H1 (cell line): Measurements from ENCODE around the gene CTNNA3. TPM values are rescaled to one million over a fixed set of nuclear protein-coding genes. Genes with fewer than 3 reads are reported as not detected.

Experiments used
- CTCF ChIA-PET: fragments of 300-600 bp; sonication (Branson Sonifier 250); formaldehyde crosslinking; loops from one replicate; lab custom pipeline; 2021; ENCODE audit not compliant: partially characterized antibody; lab: Charles Lee
- POLR2A ChIA-PET: fragments of 300-600 bp; sonication (Branson Sonifier 250); formaldehyde crosslinking; loops from one replicate; lab custom pipeline; 2021; ENCODE audit warnings: inconsistent platforms; ENCODE audit not compliant: partially characterized antibody; lab: Charles Lee
- DNase-seq, 2 experiments: peaks; one replicate each; pipeline versions ENCODE4 v3.0.0 to v3.0.0-alpha.2; 2010 to 2022; ENCODE audit warnings: low spot score in 2 of 2, low read depth in 1 of 2, mixed read lengths in 1 of 2
- FAIRE-seq: peaks from 2 replicates; lab custom pipeline; 2011; peaks lifted over from hg19 to GRCh38; lab: Jason Lieb, UNC
- H2AFZ ChIP-seq: 2 replicates; pipeline ENCODE4 v1.8.1; 2012; ENCODE audit warnings: low read length, inconsistent platforms
- H2AK5ac ChIP-seq: 2 replicates; pipeline ENCODE4 v1.6.1; 2013; ENCODE audit warnings: low read depth, low read length
- H2BK120ac ChIP-seq: replicated peaks from 2 replicates; pipeline ENCODE3; 2013; ENCODE audit warnings: low read depth, low read length, inconsistent platforms
- H2BK12ac ChIP-seq: 2 replicates; pipeline ENCODE4 v1.6.1; 2013; ENCODE audit warnings: low read depth, low read length
- H2BK15ac ChIP-seq: 2 replicates; pipeline ENCODE4 v1.6.1; 2013; ENCODE audit warnings: low read length
- H2BK20ac ChIP-seq: 2 replicates; pipeline ENCODE4 v1.6.1; 2013; ENCODE audit warnings: low read length
- H2BK5ac ChIP-seq: 2 replicates; pipeline ENCODE4 v1.6.1; 2013; ENCODE audit warnings: low read depth, low read length
- H3K14ac ChIP-seq: 2 replicates; pipeline ENCODE4 v1.6.1; 2013; ENCODE audit warnings: inconsistent platforms; ENCODE audit not compliant: insufficient read length
- H3K18ac ChIP-seq: 2 replicates; pipeline ENCODE4 v1.6.1; 2013; ENCODE audit warnings: low read length; ENCODE audit errors: extremely low read depth
- H3K23ac ChIP-seq: 2 replicates; pipeline ENCODE4 v1.6.1; 2013; ENCODE audit warnings: inconsistent platforms; ENCODE audit not compliant: insufficient read length
- H3K23me2 ChIP-seq: 2 replicates; pipeline ENCODE4 v1.6.1; 2013; ENCODE audit warnings: low read depth, low read length
- H3K27ac ChIP-seq: 2 replicates; pipeline ENCODE4 v1.6.1; 2011; ENCODE audit warnings: low read depth, low read length, inconsistent platforms
- H3K27me3 ChIP-seq, 4 experiments: replicated peaks in 1 of 4; 1 replicate in 1 of 4; 2 replicates in 3 of 4; pipeline versions ENCODE4 v1.6.1 to v1.8.1; 2011 to 2013; ENCODE audit warnings: low read length in 3 of 4, mild to moderate bottlenecking in 3 of 4, inconsistent platforms in 2 of 4, mixed read lengths in 2 of 4, moderate library complexity in 1 of 4; ENCODE audit not compliant: control insufficient read depth in 3 of 4, insufficient read depth in 3 of 4; ENCODE audit errors: extremely low read depth in 1 of 4
- H3K36me3 ChIP-seq, 4 experiments: 2 replicates each; pipeline versions ENCODE4 v1.6.1 to v1.8.1; 2011 to 2013; ENCODE audit warnings: mild to moderate bottlenecking in 4 of 4, low read length in 3 of 4, moderate library complexity in 2 of 4, control low read depth in 1 of 4, inconsistent platforms in 1 of 4; ENCODE audit not compliant: insufficient read depth in 4 of 4, control insufficient read depth in 2 of 4
- H3K4ac ChIP-seq: replicated peaks from 2 replicates; pipeline ENCODE3; 2013; ENCODE audit warnings: low read length, low read depth, mixed read lengths, inconsistent platforms; ENCODE audit not compliant: insufficient read length
- H3K4me1 ChIP-seq, 4 experiments: replicated peaks in 1 of 4; 1 replicate in 1 of 4; 2 replicates in 3 of 4; pipeline versions ENCODE4 v1.6.1 to v1.8.1; 2011 to 2013; ENCODE audit warnings: low read length in 3 of 4, inconsistent platforms in 2 of 4, mixed read lengths in 1 of 4; ENCODE audit not compliant: insufficient read depth in 4 of 4, control insufficient read depth in 3 of 4
- H3K4me2 ChIP-seq, 2 experiments: 2 replicates each; pipeline versions ENCODE4 v1.6.1 to v1.8.1; 2011 to 2013; ENCODE audit warnings: low read depth in 2 of 2, low read length in 2 of 2, control low read depth in 1 of 2, inconsistent platforms in 1 of 2, mild to moderate bottlenecking in 1 of 2; ENCODE audit not compliant: insufficient read depth in 1 of 2
- H3K4me3 ChIP-seq, 4 experiments: fragments of 200-600, 300-600 bp in 1 of 4; sonication (generic), shearing (Covaris generic), sonication (Bioruptor Twin) in 1 of 4; 2 replicates each; pipeline versions ENCODE4 v1.5.1 to v1.8.1; 2011 to 2016; ENCODE audit warnings: low read length in 4 of 4, low read depth in 3 of 4, control low read depth in 2 of 4, inconsistent platforms in 2 of 4, mild to moderate bottlenecking in 2 of 4, mixed read lengths in 1 of 4, moderate library complexity in 1 of 4; ENCODE audit not compliant: insufficient read depth in 2 of 4; ENCODE audit errors: extremely low read depth in 1 of 4
- H3K56ac ChIP-seq: replicated peaks from 2 replicates; pipeline ENCODE3; 2013; ENCODE audit warnings: low read depth, mild to moderate bottlenecking, mixed read lengths, low read length, inconsistent platforms; ENCODE audit not compliant: insufficient read length
- H3K79me1 ChIP-seq: 2 replicates; pipeline ENCODE4 v1.6.1; 2013; ENCODE audit warnings: low read depth, low read length, control low read depth
- H3K79me2 ChIP-seq, 2 experiments: 2 replicates each; pipeline versions ENCODE4 v1.6.1 to v1.8.1; 2012 to 2013; ENCODE audit warnings: low read length in 2 of 2, mild to moderate bottlenecking in 2 of 2, inconsistent platforms in 1 of 2; ENCODE audit not compliant: insufficient read depth in 2 of 2, control insufficient read depth in 1 of 2
- H3K9ac ChIP-seq, 4 experiments: replicated peaks in 1 of 4; 1 replicate in 1 of 4; 2 replicates in 3 of 4; pipeline versions ENCODE4 v1.6.1 to v1.8.1; 2011 to 2013; ENCODE audit warnings: low read depth in 3 of 4, low read length in 3 of 4, control low read depth in 2 of 4, mild to moderate bottlenecking in 2 of 4, moderate library complexity in 2 of 4, inconsistent platforms in 1 of 4; ENCODE audit errors: extremely low read depth in 1 of 4
- H3K9me3 ChIP-seq, 2 experiments: 2 replicates each; pipeline versions ENCODE4 v1.6.1 to v1.8.1; 2012 to 2013; ENCODE audit warnings: mild to moderate bottlenecking in 2 of 2, moderate library complexity in 2 of 2, control low read depth in 1 of 2, inconsistent platforms in 1 of 2, low read depth in 1 of 2, low read length in 1 of 2, mixed read lengths in 1 of 2; ENCODE audit not compliant: insufficient read depth in 2 of 2
- H4K20me1 ChIP-seq, 2 experiments: replicated peaks in 1 of 2; 2 replicates each; pipeline versions ENCODE3 to v1.8.1; 2011 to 2013; ENCODE audit warnings: inconsistent platforms in 2 of 2, low read length in 2 of 2, mild to moderate bottlenecking in 1 of 2; ENCODE audit not compliant: insufficient read depth in 2 of 2, control insufficient read depth in 1 of 2
- H4K5ac ChIP-seq: 2 replicates; pipeline ENCODE4 v1.6.1; 2013; ENCODE audit warnings: low read length, low read depth, mixed read lengths, inconsistent platforms; ENCODE audit not compliant: insufficient read length
- H4K8ac ChIP-seq: 2 replicates; pipeline ENCODE4 v1.8.0; 2013; ENCODE audit warnings: mild to moderate bottlenecking, moderate library complexity, low read length, inconsistent platforms; ENCODE audit not compliant: insufficient read depth; ENCODE audit errors: extremely low read depth
- H4K91ac ChIP-seq: replicated peaks from 2 replicates; pipeline ENCODE3; 2013; ENCODE audit warnings: low read length, mixed read lengths, inconsistent platforms; ENCODE audit not compliant: insufficient read length
- BRCA1 ChIP-seq: IDR thresholded peaks from 2 replicates; pipeline ENCODE4 v1.6.1; 2012; ENCODE audit warnings: low read depth, low read length, improper control_type of control experiment
- CBX5 ChIP-seq: fragments of 300-800, 300-1000 bp; sonication (generic); IDR thresholded peaks from 2 replicates; pipeline ENCODE4 v1.7.1; 2016; ENCODE audit warnings: antibody characterized with exemption, low read length, low read depth
- CREB1 ChIP-seq: IDR thresholded peaks from 2 replicates; pipeline ENCODE4 v1.6.1; 2012; ENCODE audit warnings: inconsistent platforms
- GABPA ChIP-seq: IDR thresholded peaks from 2 replicates; pipeline ENCODE4 v1.6.1; 2011; ENCODE audit warnings: mild to moderate bottlenecking, low read length, moderate library complexity, borderline replicate concordance; ENCODE audit not compliant: insufficient read depth
- MAFK ChIP-seq: IDR thresholded peaks from 2 replicates; pipeline ENCODE4 v1.6.1; 2012; ENCODE audit warnings: low read depth, mild to moderate bottlenecking, improper control_type of control experiment, low read length
- POLR2AphosphoS5 ChIP-seq: IDR thresholded peaks from 2 replicates; pipeline ENCODE4 v1.6.1; 2011; ENCODE audit warnings: low read depth, low read length
- RBBP5 ChIP-seq: IDR thresholded peaks from 2 replicates; pipeline ENCODE4 v1.7.1; 2012; ENCODE audit warnings: low read depth, mild to moderate bottlenecking, inconsistent platforms, low read length, moderate library complexity, borderline replicate concordance
- RFX5 ChIP-seq: IDR thresholded peaks from 2 replicates; pipeline ENCODE4 v1.6.1; 2011; ENCODE audit warnings: low read depth, low read length, improper control_type of control experiment, borderline replicate concordance
- RNF2 ChIP-seq: fragments of 200-900, 300-1000 bp; sonication (generic); IDR thresholded peaks from 2 replicates; pipeline ENCODE4 v1.7.1; 2016; ENCODE audit warnings: borderline replicate concordance, low read depth, mild to moderate bottlenecking, antibody characterized with exemption, low read length; ENCODE audit not compliant: poor library complexity, severe bottlenecking; ENCODE audit errors: missing control alignments
- SP1 ChIP-seq: IDR thresholded peaks from 2 replicates; pipeline ENCODE4 v1.6.1; 2011; ENCODE audit warnings: low read depth, low read length
- TCF12 ChIP-seq: IDR thresholded peaks from 2 replicates; pipeline ENCODE4 v1.6.1; 2011; ENCODE audit warnings: low read depth, mild to moderate bottlenecking, low read length
- ZNF274 ChIP-seq: IDR thresholded peaks from 2 replicates; pipeline ENCODE4 v1.7.0; 2012; ENCODE audit warnings: low read length, borderline replicate concordance; ENCODE audit errors: extremely low read depth
- WGBS, 2 experiments: shearing (Covaris generic) in 1 of 2; methylation state at CpG; one replicate each; pipeline versions ENCODE4 v1.1.6 to v1.1.7; 2013 to 2015; ENCODE audit warnings: low lambda C conversion rate in 2 of 2, mixed read lengths in 2 of 2, inconsistent platforms in 1 of 2, low coverage in 1 of 2, missing lambda C conversion rate in 1 of 2; ENCODE audit not compliant: insufficient replicate concordance in 2 of 2, insufficient coverage in 1 of 2, insufficient read length in 1 of 2; ENCODE audit errors: extremely low coverage in 1 of 2, missing lambda C conversion rate in 1 of 2; 5-methylcytosine and 5-hydroxymethylcytosine counted together
- polyA plus RNA-seq, 7 experiments: library from polyadenylated mRNA; depleted of rRNA in 3 of 7; stranded (reverse) in 5 of 7; unstranded in 2 of 7; fragments of >200 nt in 5 of 7; fragments of 200-250 nt in 2 of 7; gene quantifications; 1 replicate in 5 of 7; 2 replicates in 1 of 7; 4 replicates in 1 of 7; pipeline versions ENCODE4 v1.2.1 to v1.2.3, GENCODE V29; 2011 to 2013; ENCODE audit warnings: missing spikeins in 2 of 7, mixed read lengths in 2 of 7
- total RNA-seq: library from RNA; stranded (reverse); fragmentation: NEBNext Ultra II Directional; extraction: Animal tissue kit (Norgen Biotek cat#: 25700); gene quantifications from 2 replicates; pipeline ENCODE4 v1.2.1, GENCODE V29; 2021
- TF ChIP-seq, protein P1 (sequence below): IDR thresholded peaks from 2 replicates; pipeline ENCODE4 v1.6.1; 2011; ENCODE audit warnings: low read length, improper control_type of control experiment

The CTNNA3 gene
- total and polyA plus RNA-seq, 2 of the 8 experiments (the other 6 are each of a cell fraction or from before 2014, with no cell fraction given) = 1.3 to 1.5 TPM

DNA sequence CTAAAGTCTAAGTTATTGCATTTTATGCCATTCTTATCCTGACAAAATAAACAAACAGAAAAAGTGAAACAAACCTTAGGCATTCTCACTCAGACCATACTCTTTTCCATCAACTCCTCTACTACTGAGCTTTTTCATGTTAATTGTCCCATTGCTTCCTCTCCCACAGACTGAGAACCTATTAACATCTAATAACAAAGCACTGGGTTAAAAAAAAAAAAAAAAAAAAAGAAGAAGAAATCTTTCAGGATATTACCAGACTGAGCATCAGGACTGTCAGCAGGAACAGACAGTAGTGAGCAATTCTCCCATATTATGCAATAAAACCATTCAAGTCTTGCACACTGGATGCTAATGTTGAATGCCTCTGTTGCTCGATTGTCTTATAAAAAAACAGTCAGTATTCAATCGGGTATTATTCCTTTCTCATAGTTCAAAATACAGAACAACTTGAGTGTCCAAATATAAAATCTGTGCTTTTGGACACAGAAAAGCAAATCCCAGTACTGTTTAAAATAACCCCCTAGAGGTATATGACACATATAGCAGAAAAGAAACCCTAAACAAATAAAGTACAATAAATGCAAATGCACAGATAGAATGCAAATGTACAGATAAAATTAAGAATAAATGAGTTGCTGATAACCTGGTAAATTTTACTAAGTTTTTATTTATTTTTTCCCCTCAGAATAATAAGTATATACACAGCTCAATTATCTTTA lies 1301.5 kb downstream of the CTNNA3 start:
- Histone ChIP-seq H2AK5ac (no peak overlapping the region), H3K14ac (no peak overlapping the region), H3K23me2 (no peaks in the 10 kb centered on the region), H3K4me1 (peaks cover 0 to 6% (median 0%) of the 10 kb centered on the region in 4 experiments; a peak in 2 of 7 replicates), H4K91ac (no peak overlapping the region), H3K36me3 (no peaks in the 10 kb centered on the region), H3K79me1 (no peaks in the 10 kb centered on the region), H3K56ac (no peak overlapping the region), H4K20me1 (no peaks in the 10 kb centered on the region), H3K4me2 (no peak overlapping the region), H3K23ac (no peak overlapping the region), H4K5ac (no peak overlapping the region), H3K4me3 (no peak overlapping the region), H3K27me3 (no peaks in the 10 kb centered on the region), H2BK20ac (no peak overlapping the region), H2BK5ac (no peak overlapping the region), H3K9ac (no peak overlapping the region), H3K27ac (no peak overlapping the region), H2BK12ac (no peak overlapping the region), H2BK120ac (no peak overlapping the region), H3K79me2 (no peaks in the 10 kb centered on the region), H3K4ac (no peak overlapping the region), H2AFZ (no peak overlapping the region), H4K8ac (no peak overlapping the region), H3K18ac (no peak overlapping the region), H3K9me3 (no peaks in the 10 kb centered on the region), H2BK15ac (no peak overlapping the region)
- TF ChIP-seq SP1 = no peak
- no peak for TF ChIP-seq POLR2AphosphoS5
- TF ChIP-seq CREB1 = no peak
- no peak for TF ChIP-seq TCF12
- no peak for TF ChIP-seq ZNF274
- no peak for TF ChIP-seq GABPA
- TF ChIP-seq, protein P1, sequence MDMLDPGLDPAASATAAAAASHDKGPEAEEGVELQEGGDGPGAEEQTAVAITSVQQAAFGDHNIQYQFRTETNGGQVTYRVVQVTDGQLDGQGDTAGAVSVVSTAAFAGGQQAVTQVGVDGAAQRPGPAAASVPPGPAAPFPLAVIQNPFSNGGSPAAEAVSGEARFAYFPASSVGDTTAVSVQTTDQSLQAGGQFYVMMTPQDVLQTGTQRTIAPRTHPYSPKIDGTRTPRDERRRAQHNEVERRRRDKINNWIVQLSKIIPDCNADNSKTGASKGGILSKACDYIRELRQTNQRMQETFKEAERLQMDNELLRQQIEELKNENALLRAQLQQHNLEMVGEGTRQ = no peak
- TF ChIP-seq RBBP5 = no peak
- TF ChIP-seq RFX5 = no peak
- TF ChIP-seq MAFK = no peak
- no peak for TF ChIP-seq CBX5
- no peak for TF ChIP-seq BRCA1
- TF ChIP-seq RNF2 = no peak
- POLR2A ChIA-PET = no interaction called here
- FAIRE-seq (no peak), DNase-seq (no peak)
- WGBS, 2 experiments = 87% methylated on average over 2 of the region's 2 CpGs; no CpG with 5 or more reads in 1 of the 2 experiments
- CTCF ChIA-PET = no interaction called here
